Measurements from ENCODE around the gene OR6C68.
"Not testable (repeated sequence)": the region's sequence is repeated elsewhere in the genome, so short reads cannot be mapped to it uniquely, and the experiment has no call there.

The OR6C68 gene

GRCh38 chr12:55492078-55492477, at the start of gene OR6C68:
OR6C68 (plus strand) TSS chr12:55492378; CDS start chr12:55492378, 0 bp downstream.
- H3K27me3 ChIP-seq (ENCODE audit: control insufficient read depth, insufficient read depth, low read length), result no peaks in the 10 kb centered on the region
- DNase-seq (ENCODE audit: low read depth, low spot score), result no peak

DNA sequence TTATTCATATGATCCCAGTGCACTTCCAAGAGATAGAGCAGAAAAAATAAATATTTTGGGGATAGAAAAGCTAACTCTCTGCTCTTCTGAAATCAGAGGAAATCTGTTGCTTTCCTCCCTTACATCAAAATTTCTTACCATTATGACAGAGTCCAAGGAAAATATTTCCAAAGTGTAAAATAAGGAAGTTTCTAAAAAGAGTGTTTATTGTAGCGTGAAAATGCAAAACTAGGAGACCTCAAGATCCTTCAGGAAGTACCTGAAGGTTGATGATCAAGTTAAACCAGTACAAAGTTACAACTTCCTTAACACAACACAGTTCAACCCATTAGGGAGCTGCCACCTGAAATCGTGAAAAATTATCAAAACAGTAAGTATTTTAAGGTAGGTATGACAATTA, 48.4 kb upstream of the OR6C68 start, which contains the start of gene OR6C2:
Gene OR6C2, plus strand, starts transcription at position 301 of the 400 bp plus-strand sequence. CDS start 8,138 bp downstream, outside the sequence.
- H3K4me3 ChIP-seq (ENCODE audit: low read length), result no peak within 1 kb of the TSS
- no peak for DNase-seq (ENCODE audit: low read depth, low spot score)
- no peaks in the 10 kb centered on the region for H3K36me3 ChIP-seq (ENCODE audit: control insufficient read depth, insufficient read depth, low read length)
- H3K4me1 ChIP-seq (ENCODE audit: control insufficient read depth, insufficient read depth, low read length), result no peaks in the 10 kb centered on the region
- no peak within 1 kb of the TSS for H3K27ac ChIP-seq (ENCODE audit: low read length)
- H3K27me3 ChIP-seq (ENCODE audit: control insufficient read depth, insufficient read depth, low read length), result no peaks in the 10 kb centered on the region
- WGBS (ENCODE audit: insufficient coverage, insufficient read length), result no CpG with 5 or more reads among the region's 2 CpGs
- H3K9me3 ChIP-seq (ENCODE audit: control insufficient read depth, insufficient read depth, low read length), result no peaks in the 10 kb centered on the region

More at GRCh38 chr12:55492078-55492477, at the start of gene OR6C68:
- H3K4me3 ChIP-seq (ENCODE audit: low read length), result no peak within 1 kb of the TSS
- no peaks in the 10 kb centered on the region for H3K4me1 ChIP-seq (ENCODE audit: control insufficient read depth, insufficient read depth, low read length)
- no peaks in the 10 kb centered on the region for H3K36me3 ChIP-seq (ENCODE audit: control insufficient read depth, insufficient read depth, low read length)
- H3K27ac ChIP-seq (ENCODE audit: low read length), result no peak within 1 kb of the TSS
- no CpG with 5 or more reads among the region's 2 CpGs for WGBS (ENCODE audit: insufficient coverage, insufficient read length)
- no peaks in the 10 kb centered on the region for H3K9me3 ChIP-seq (ENCODE audit: control insufficient read depth, insufficient read depth, low read length)

DNA sequence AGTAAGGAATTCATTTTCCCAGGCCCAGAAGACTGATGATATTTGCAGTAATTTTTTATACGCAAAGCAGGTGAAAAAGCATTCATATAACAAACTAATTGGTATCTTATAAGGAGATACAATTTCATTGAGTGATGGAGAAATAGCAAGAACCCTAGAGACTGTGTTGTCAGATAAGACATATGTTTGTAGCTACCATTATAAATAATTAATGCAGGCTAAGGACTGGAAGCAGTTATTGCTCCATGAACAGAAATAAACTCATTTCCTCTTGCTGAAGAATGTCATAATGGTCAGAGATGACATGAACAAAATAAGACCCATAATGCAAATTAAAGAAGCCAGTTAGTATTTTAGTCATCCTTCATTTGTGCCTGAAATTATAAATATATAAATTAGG, 46.8 kb upstream of the OR6C68 start:
- Histone ChIP-seq H3K27ac (ENCODE audit: low read length) (no peak overlapping the region), H3K36me3 (ENCODE audit: control insufficient read depth, insufficient read depth, low read length) (no peaks in the 10 kb centered on the region), H3K4me3 (ENCODE audit: low read length) (no peak overlapping the region), H3K4me1 (ENCODE audit: control insufficient read depth, insufficient read depth, low read length) (no peaks in the 10 kb centered on the region), H3K27me3 (ENCODE audit: control insufficient read depth, insufficient read depth, low read length) (no peaks in the 10 kb centered on the region), H3K9me3 (ENCODE audit: control insufficient read depth, insufficient read depth, low read length) (no peaks in the 10 kb centered on the region)
- DNase-seq (ENCODE audit: low read depth, low spot score), result no peak
- WGBS (ENCODE audit: insufficient coverage, insufficient read length), result no CpG with 5 or more reads among the region's 1 CpG

DNA sequence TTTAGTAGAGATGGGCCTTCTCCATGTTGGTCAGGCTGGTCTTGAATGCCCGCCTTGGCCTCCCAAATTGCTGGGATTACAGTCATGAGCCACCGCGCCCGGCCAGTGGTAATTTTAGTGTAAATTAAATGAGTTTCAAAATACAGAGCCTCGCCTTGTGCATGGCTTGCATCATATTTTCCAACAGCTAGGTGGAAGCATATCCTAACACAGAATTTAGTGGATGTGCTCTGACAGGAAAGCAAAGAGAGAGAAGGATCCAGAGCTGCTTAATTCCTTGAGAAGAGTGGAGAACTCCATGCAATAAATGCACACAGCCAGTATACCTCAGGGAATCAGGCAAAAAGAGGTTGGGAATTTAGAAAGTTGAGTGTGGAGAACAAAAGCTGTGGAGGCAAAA, 45.9 kb upstream of the OR6C68 start:
- WGBS (ENCODE audit: insufficient coverage, insufficient read length), result no CpG with 5 or more reads among the region's 5 CpGs
- H3K4me3 ChIP-seq (ENCODE audit: low read length), result no peak overlapping the region

DNA sequence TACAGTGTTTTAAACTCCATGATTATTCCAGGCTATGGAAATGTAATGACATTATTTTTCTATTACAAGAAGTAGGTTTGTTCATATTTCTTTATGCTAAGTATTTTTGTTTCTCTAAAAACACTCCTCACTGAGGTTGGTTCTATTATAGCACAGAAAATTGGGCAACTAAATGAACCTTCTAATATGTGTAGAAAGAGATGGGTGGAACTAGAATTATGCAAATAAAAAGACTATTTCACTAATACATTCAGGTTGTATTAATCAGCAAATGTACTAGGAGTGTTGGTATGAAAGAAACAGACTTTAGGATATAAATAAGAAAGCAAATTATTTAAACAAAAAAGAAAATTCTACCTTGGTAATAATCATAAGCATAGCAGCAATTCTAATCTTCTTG, 43.4 kb upstream of the OR6C68 start:
- Histone ChIP-seq H3K4me1 (ENCODE audit: control insufficient read depth, insufficient read depth, low read length) (no peaks in the 10 kb centered on the region), H3K9me3 (ENCODE audit: control insufficient read depth, insufficient read depth, low read length) (no peaks in the 10 kb centered on the region), H3K4me3 (ENCODE audit: low read length) (no peak overlapping the region), H3K27me3 (ENCODE audit: control insufficient read depth, insufficient read depth, low read length) (no peaks in the 10 kb centered on the region), H3K27ac (ENCODE audit: low read length) (no peak overlapping the region), H3K36me3 (ENCODE audit: control insufficient read depth, insufficient read depth, low read length) (no peaks in the 10 kb centered on the region)
- DNase-seq (ENCODE audit: low read depth, low spot score), result no peak

More for the DNA sequence above, 45.9 kb upstream of the OR6C68 start:
- no peak overlapping the region for H3K27ac ChIP-seq (ENCODE audit: low read length)
- no peak for DNase-seq (ENCODE audit: low read depth, low spot score)
- H3K27me3 ChIP-seq (ENCODE audit: control insufficient read depth, insufficient read depth, low read length), result no peaks in the 10 kb centered on the region
- H3K36me3 ChIP-seq (ENCODE audit: control insufficient read depth, insufficient read depth, low read length), result no peaks in the 10 kb centered on the region
- no peaks in the 10 kb centered on the region for H3K4me1 ChIP-seq (ENCODE audit: control insufficient read depth, insufficient read depth, low read length)
- H3K9me3 ChIP-seq (ENCODE audit: control insufficient read depth, insufficient read depth, low read length), result no peaks in the 10 kb centered on the region

- not testable (repeated sequence) for H3K27ac ChIP-seq (ENCODE audit: low read length); H3K36me3 ChIP-seq (ENCODE audit: control insufficient read depth, insufficient read depth, low read length); H3K27me3 ChIP-seq (ENCODE audit: control insufficient read depth, insufficient read depth, low read length); H3K4me1 ChIP-seq (ENCODE audit: control insufficient read depth, insufficient read depth, low read length); H3K9me3 ChIP-seq (ENCODE audit: control insufficient read depth, insufficient read depth, low read length); H3K4me3 ChIP-seq (ENCODE audit: low read length); DNase-seq (ENCODE audit: low read depth, low spot score)
- no CpG with 5 or more reads among the region's 1 CpG for WGBS (ENCODE audit: insufficient coverage, insufficient read length)
These were observed 27.3 kb upstream of the OR6C68 start for GRCh38 chr12:55464926-55465325.

DNA sequence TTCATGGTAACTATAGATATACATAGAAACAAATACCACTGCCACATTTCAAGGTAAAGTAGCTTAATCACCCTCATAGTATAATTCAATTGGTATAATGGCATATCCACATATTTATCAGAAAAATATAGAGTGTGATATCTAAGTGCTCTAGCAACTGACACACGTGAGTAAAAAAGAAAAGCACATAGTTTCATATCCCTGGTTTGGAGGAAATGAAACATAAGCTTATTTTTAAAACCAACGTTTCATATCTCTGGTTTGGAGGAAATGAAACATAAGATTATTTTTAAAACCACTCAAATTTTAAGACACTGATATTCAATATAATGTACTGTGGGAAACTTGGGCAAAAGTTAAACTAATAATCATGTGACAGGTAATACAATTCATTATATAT, 24.3 kb upstream of the OR6C68 start:
- Histone ChIP-seq H3K9me3 (ENCODE audit: control insufficient read depth, insufficient read depth, low read length) (no peaks in the 10 kb centered on the region), H3K4me1 (ENCODE audit: control insufficient read depth, insufficient read depth, low read length) (no peaks in the 10 kb centered on the region), H3K4me3 (ENCODE audit: low read length) (no peak overlapping the region), H3K36me3 (ENCODE audit: control insufficient read depth, insufficient read depth, low read length) (no peaks in the 10 kb centered on the region), H3K27me3 (ENCODE audit: control insufficient read depth, insufficient read depth, low read length) (no peaks in the 10 kb centered on the region), H3K27ac (ENCODE audit: low read length) (no peak overlapping the region)
- no peak for DNase-seq (ENCODE audit: low read depth, low spot score)
- WGBS (ENCODE audit: insufficient coverage, insufficient read length), result no CpG with 5 or more reads among the region's 2 CpGs

DNA sequence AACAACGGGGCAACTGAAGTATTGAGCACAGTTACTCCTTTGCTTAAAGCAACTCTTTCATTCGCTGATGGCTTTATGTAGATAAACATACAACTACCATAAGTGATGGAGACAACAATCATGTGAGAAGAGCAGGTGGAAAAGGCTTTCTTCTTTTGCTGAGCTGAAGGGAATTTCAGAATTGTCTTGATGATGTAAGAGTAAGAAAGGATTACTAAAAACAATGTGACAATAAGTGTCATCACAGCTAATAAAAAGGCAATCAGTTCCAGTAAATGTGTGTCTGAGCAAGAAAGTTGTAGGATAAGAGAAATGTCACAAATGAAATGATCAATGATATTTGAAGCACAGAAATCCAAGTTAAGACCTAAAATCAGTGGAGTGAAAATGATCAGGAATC, 22.9 kb upstream of the OR6C68 start:
- no CpG with 5 or more reads among the region's 2 CpGs for WGBS (ENCODE audit: insufficient coverage, insufficient read length)
- Histone ChIP-seq H3K4me3 (ENCODE audit: low read length) (no peak overlapping the region), H3K36me3 (ENCODE audit: control insufficient read depth, insufficient read depth, low read length) (no peaks in the 10 kb centered on the region), H3K27me3 (ENCODE audit: control insufficient read depth, insufficient read depth, low read length) (no peaks in the 10 kb centered on the region), H3K9me3 (ENCODE audit: control insufficient read depth, insufficient read depth, low read length) (no peaks in the 10 kb centered on the region), H3K27ac (ENCODE audit: low read length) (no peak overlapping the region), H3K4me1 (ENCODE audit: control insufficient read depth, insufficient read depth, low read length) (no peaks in the 10 kb centered on the region)
- no peak for DNase-seq (ENCODE audit: low read depth, low spot score)

- Histone ChIP-seq H3K9me3 (ENCODE audit: control insufficient read depth, insufficient read depth, low read length) (no peaks in the 10 kb centered on the region), H3K27ac (ENCODE audit: low read length) (no peak within 1 kb of the TSS), H3K27me3 (ENCODE audit: control insufficient read depth, insufficient read depth, low read length) (no peaks in the 10 kb centered on the region), H3K4me3 (ENCODE audit: low read length) (no peak within 1 kb of the TSS), H3K4me1 (ENCODE audit: control insufficient read depth, insufficient read depth, low read length) (no peaks in the 10 kb centered on the region), H3K36me3 (ENCODE audit: control insufficient read depth, insufficient read depth, low read length) (no peaks in the 10 kb centered on the region)
- WGBS (ENCODE audit: insufficient coverage, insufficient read length), result no CpG with 5 or more reads among the region's 3 CpGs
- no peak for DNase-seq (ENCODE audit: low read depth, low spot score)
These were observed 21.9 kb upstream of the OR6C68 start, which contains the start of gene OR6C70 for GRCh38 chr12:55470088-55470829. OR6C70 (minus strand) TSS chr12:55470138; CDS start chr12:55470138, 0 bp downstream.

DNA sequence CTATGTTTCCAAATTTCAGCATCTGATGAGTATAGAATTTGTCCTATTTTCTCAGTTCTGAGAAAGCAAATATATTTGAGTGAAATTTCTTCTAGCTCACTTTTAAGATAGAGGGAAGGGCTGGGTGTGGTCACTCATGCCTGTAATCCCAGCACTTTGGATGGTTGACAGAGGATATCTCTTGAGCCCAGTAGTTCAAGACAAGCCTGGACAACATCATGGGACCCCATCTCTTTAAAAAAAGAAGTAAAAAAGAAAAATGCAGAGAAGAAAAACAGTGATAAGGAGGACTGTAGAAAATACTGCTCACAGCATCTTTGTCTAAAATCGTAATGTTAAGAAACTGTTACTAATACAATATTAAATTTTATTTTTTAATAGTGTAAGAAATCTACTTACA, 19.9 kb upstream of the OR6C68 start:
- Histone ChIP-seq H3K27ac (ENCODE audit: low read length) (no peak overlapping the region), H3K4me3 (ENCODE audit: low read length) (no peak overlapping the region), H3K27me3 (ENCODE audit: control insufficient read depth, insufficient read depth, low read length) (no peaks in the 10 kb centered on the region), H3K9me3 (ENCODE audit: control insufficient read depth, insufficient read depth, low read length) (no peaks in the 10 kb centered on the region), H3K4me1 (ENCODE audit: control insufficient read depth, insufficient read depth, low read length) (no peaks in the 10 kb centered on the region), H3K36me3 (ENCODE audit: control insufficient read depth, insufficient read depth, low read length) (no peaks in the 10 kb centered on the region)
- WGBS (ENCODE audit: insufficient coverage, insufficient read length), result no CpG with 5 or more reads among the region's 1 CpG
- no peak for DNase-seq (ENCODE audit: low read depth, low spot score)

DNA sequence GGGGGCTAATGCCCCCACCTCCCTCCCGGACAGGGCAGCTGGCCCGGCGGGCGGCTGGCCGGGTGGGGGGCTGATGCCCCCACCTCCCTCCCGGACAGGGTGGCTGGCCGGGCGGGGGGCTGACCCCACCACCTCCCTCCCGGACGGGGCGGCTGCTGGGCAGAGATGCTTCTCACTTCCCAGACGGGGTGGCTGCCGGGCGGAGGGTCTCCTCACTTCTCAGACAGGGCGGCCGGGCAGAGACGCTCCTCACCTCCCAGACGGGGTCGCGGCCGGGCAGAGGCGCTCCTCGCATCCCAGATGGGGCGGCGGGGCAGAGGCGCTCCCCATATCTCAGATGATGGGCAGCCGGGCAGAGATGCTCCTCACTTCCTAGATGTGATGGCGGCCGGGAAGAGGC, 13.0 kb upstream of the OR6C68 start:
- H3K4me3 ChIP-seq (ENCODE audit: low read length); H3K27me3 ChIP-seq (ENCODE audit: control insufficient read depth, insufficient read depth, low read length); H3K27ac ChIP-seq (ENCODE audit: low read length); H3K9me3 ChIP-seq (ENCODE audit: control insufficient read depth, insufficient read depth, low read length); H3K36me3 ChIP-seq (ENCODE audit: control insufficient read depth, insufficient read depth, low read length); DNase-seq (ENCODE audit: low read depth, low spot score); H3K4me1 ChIP-seq (ENCODE audit: control insufficient read depth, insufficient read depth, low read length): not testable (repeated sequence)
- no CpG with 5 or more reads among the region's 29 CpGs for WGBS (ENCODE audit: insufficient coverage, insufficient read length)
